ENCODE results near the gene NUDT16L1.

Gene NUDT16L1

GRCh38 chr16:4664538-4665418 lies 28.6 kb upstream of the NUDT16L1 start:
- DNase-seq, result peak; percentile 34 to 79 (median 48)

GRCh38 chr16:4666537-4667202 lies 26.7 kb upstream of the NUDT16L1 start:
- DNase-seq, result no peak

- DNase-seq, result no peak
Measured at GRCh38 chr16:4667203-4667963, 26.0 kb upstream of the NUDT16L1 start.

- DNase-seq, result no peak
Measured at GRCh38 chr16:4668313-4668960, 24.9 kb upstream of the NUDT16L1 start.

GRCh38 chr16:4673387-4674046 lies 19.8 kb upstream of the NUDT16L1 start:
- no peak for DNase-seq

- no peak for DNase-seq
Measured at GRCh38 chr16:4674926-4675530, 18.3 kb upstream of the NUDT16L1 start.

- peak; percentile 39 to 87 (median 57) for DNase-seq
Measured at GRCh38 chr16:4675864-4676786, 17.2 kb upstream of the NUDT16L1 start.

GRCh38 chr16:4676831-4677230 lies 16.5 kb upstream of the NUDT16L1 start:
- no peak for DNase-seq

- no peak for DNase-seq
Measured at GRCh38 chr16:4677390-4677789, 16.0 kb upstream of the NUDT16L1 start.

- no peak for DNase-seq
Measured at GRCh38 chr16:4677994-4678393, 15.4 kb upstream of the NUDT16L1 start.

GRCh38 chr16:4678596-4678995 lies 14.8 kb upstream of the NUDT16L1 start:
- DNase-seq, result no peak

GRCh38 chr16:4679156-4679849 lies 14.1 kb upstream of the NUDT16L1 start:
- no peak for DNase-seq

GRCh38 chr16:4679850-4680636 lies 13.3 kb upstream of the NUDT16L1 start:
- DNase-seq, result no peak

GRCh38 chr16:4680673-4681470 lies 12.5 kb upstream of the NUDT16L1 start:
- DNase-seq, result no peak

- no peak for DNase-seq
Measured at GRCh38 chr16:4681471-4682083, 11.8 kb upstream of the NUDT16L1 start.

GRCh38 chr16:4682084-4682591 lies 11.2 kb upstream of the NUDT16L1 start:
- DNase-seq, result no peak

GRCh38 chr16:4682616-4683254 lies 10.6 kb upstream of the NUDT16L1 start:
- DNase-seq, result no peak
